Stimulated activated naive CD4-positive, alpha-beta T cell treated with Interleukin-2 at 50 U/mL for 16 hours (primary cell): Measurements from ENCODE around the gene CMTM7.
"Not testable (repeated sequence)": the region's sequence is repeated elsewhere in the genome, so short reads cannot be mapped to it uniquely, and the experiment has no call there.

Source experiments
- DNase-seq: peaks from one replicate; lab custom pipeline; 2025; lab: John Stamatoyannopoulos, UW

The CMTM7 gene

GRCh38 chr3:32383136-32383711 is 8.4 kb upstream of the CMTM7 start:
- DNase-seq: no peak

DNA sequence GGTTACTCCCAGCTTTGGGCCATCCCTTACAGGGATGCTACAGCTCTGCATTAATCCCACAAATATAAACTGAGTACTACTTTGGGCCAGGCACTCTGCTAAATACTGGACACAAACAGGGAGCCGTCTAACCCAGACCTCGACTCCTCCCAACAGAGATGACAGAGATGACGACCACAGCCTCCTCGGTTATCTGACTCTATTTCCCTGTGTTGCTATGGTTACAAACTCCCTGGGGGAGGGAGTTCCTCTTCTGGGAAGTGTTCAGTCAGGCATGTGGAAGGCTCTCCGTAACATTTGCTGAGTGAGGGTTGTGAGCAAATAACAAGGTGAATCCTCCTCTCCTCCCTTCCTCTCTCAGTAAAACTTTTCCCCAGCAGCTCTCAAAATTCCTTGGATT is 6.7 kb upstream of the CMTM7 start:
- no peak for DNase-seq

GRCh38 chr3:32387512-32387911 is 4.1 kb upstream of the CMTM7 start:
- DNase-seq: no peak

DNA sequence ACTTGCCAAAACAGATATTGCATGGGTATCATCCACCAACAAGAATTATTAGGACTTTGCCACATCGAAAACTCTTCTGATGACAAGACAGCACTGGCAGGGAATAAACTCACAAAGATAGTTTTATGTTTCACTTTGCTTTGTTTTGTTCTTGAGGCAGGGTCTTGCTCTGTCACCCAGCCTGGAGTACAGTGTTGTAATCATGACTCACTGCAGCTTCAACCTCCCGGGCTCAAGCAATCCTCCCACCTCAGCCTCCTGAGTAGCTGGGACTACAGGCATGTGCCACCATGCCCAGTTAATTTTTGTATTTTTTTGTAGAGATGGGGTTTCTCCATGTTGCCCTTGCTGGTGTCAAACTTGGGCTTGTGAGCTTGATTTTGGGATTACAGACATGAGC is 2.1 kb upstream of the CMTM7 start:
- DNase-seq: not testable (repeated sequence)

DNA sequence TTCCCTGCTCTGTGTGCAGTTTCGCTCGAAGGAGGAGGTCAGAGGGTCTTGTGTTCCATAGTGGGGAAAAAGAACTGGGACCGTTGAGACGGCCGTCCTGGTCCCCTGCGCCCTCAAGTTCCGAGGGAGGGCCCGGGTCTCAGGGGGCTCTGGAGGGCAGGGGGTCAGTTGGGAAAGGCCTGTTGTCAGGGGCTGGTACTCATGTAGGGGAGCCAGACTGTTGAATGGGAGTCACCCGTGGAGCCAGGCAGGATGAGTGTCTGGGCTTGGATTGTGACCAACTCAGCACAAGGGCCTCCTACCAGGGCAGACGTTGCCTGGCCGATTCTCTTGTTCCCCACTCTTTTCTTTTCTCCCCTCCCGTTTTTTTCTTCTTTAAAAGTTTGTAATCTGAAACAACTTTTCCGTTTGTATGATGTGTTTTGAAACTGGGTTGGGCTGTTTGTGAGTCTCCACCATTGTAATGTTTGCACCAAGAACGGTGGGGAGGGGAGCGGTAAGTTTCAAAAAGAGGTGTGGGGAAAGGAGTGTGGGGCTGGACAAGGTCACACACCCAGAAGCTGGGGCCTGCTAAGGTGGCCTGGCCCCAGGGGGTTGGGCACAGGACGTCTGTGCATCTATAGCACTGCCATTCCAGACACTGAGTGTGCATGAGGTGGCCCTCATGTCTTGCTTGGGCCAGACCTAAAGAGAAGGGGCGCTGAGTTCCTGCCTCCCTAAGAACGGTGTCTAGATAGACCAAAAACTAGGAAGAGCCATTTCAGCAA is 1.1 kb downstream of the CMTM7 start:
- DNase-seq: peak; percentile 46

- DNase-seq: no peak
Measured at GRCh38 chr3:32395496-32395895, 3.8 kb downstream of the CMTM7 start.

DNA sequence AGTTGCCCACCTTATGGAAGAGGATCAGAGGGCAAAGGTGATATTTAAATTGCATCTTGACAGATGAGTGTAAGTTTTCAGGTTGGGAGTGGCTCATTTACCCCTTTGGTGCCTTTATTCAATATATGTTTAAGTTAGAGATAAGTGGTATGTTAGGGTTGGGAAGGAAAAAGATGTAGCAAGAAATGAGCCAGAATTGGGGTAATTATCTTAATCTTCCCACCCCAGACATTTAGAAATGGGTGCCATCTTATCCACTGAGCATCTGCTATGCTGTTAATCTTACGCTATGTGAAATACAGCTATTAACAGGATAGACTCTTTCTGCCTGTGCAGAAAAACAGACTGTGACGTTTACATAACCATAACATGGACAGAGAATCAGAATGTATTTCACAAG is 6.3 kb downstream of the CMTM7 start:
- DNase-seq: no peak

GRCh38 chr3:32398531-32398930 is 6.9 kb downstream of the CMTM7 start:
- no peak for DNase-seq

DNA sequence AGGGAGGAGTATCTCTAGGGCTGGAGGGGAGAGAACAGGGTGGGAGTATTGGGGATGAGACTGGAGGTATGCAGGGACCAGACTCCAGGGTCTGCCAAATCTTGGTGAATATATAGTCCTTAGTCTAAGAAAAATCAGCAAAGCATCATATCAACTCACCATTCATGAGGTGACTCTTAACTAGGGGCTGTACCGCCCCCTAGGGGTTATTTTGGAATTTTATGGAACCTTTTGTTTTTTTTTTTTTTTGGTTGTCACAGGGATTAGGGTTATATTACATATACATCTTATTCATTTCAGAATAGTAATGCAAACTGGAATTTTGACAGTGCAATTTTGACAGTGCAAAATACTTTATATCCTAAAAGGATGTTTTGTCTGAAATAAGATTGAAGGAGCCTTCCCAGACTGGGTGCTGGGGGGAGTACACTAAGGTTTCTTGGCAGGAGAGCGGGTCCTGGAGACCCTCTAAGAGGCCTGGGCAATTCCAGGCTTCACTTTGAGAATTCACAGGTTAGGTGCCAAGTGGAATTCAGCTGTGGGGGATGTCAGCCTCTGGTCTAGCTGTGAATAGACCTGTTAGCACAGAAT is 7.5 kb downstream of the CMTM7 start:
- DNase-seq: peak; percentile 15

DNA sequence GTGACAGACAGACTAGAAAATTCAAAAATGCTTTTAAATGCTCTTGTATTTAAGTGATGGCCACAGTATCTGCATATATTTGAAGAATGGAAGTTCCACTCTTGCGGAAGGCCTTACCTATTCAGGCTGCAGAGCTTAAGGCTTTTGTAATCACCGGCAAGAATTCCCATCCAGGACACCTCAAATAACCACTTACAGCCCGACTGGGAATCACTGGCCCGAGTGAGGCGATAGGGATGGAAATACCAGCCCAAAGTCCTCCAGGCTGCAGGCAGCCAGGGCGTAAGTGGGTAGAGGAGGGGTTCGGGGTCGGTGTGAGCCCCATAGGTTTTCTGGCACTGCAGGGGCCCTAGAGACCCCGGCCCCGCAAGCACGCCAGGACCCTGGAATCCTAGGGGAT is 9.5 kb downstream of the CMTM7 start:
- no peak for DNase-seq

DNA sequence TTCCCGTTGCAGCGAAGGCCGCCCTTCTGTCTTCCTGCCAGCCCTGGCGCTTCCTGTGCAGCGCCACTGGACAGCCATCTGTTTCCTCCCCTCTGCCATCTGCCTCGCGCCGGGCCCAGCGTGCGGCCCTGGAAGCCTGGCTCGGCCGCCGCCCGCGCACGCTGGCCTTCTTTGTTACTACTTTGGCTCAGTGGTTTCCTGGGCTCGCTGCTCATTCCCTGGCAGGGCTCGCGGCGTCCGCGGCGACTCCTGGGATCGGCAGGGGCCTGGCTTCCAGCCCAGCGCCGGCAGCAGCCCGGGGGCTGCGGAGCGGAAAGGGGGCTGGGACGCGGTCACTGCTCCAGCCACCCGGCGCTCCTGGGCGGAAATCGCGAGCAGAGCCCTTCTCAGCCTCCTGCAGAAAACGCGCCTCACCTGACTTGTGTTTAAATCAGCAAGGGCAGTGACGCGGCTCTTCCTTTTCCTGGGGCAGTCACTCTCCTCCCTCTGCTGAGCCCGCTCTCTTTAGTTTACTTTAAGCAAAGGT is 10.0 kb downstream of the CMTM7 start:
- peak; percentile 44 for DNase-seq

- DNase-seq: no peak
Measured at GRCh38 chr3:32403663-32404062, 12.0 kb downstream of the CMTM7 start.

DNA sequence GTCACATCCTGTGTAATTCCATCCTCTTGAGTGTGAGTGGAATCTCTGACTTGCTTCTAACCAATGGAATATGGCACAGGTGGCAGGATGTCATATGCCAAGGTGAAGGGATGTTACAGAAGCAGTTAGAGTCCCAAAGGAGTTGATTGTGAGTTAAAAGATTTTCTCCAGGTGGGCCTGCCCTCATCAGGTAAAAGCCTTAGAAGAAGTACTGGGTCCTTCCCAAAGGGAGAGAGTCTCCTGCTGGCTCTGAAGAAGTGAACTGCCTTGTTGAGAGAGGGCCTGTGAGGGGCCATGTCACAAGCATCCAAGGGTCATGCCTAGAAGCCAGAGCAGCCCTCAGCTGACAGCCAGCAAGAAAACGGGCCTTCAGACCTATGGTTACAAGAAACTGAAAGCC is 13.1 kb downstream of the CMTM7 start:
- DNase-seq: no peak

GRCh38 chr3:32405155-32405554 is 13.5 kb downstream of the CMTM7 start:
- DNase-seq: no peak

DNA sequence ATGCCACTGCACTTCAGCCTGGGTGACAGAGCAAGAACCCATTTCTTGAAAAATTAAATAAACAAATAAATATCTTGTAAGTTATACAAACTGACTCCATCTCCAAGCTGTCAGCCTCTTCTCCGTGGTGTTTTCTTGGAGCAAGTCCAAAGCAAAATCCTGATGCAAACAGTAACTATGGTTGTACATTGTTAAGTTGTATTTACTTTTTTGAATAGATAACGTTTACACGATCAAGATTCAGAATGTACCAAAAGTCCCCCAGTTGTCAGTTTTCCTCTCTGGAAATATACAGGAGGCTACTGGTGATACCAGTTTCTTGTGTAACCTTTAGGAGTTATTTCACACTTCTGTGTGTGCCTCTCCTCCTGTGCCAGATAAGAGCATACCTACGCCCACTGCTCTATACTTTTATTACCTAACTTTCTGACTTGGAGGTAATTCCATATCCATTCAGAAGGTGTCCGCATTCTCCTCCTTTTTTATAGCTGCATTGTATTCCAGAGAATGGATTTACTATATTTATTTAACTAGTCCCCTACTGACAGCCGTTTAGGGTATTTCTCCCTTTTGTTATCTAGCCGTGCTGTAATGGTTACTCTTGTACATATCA is 14.2 kb downstream of the CMTM7 start:
- no peak for DNase-seq

DNA sequence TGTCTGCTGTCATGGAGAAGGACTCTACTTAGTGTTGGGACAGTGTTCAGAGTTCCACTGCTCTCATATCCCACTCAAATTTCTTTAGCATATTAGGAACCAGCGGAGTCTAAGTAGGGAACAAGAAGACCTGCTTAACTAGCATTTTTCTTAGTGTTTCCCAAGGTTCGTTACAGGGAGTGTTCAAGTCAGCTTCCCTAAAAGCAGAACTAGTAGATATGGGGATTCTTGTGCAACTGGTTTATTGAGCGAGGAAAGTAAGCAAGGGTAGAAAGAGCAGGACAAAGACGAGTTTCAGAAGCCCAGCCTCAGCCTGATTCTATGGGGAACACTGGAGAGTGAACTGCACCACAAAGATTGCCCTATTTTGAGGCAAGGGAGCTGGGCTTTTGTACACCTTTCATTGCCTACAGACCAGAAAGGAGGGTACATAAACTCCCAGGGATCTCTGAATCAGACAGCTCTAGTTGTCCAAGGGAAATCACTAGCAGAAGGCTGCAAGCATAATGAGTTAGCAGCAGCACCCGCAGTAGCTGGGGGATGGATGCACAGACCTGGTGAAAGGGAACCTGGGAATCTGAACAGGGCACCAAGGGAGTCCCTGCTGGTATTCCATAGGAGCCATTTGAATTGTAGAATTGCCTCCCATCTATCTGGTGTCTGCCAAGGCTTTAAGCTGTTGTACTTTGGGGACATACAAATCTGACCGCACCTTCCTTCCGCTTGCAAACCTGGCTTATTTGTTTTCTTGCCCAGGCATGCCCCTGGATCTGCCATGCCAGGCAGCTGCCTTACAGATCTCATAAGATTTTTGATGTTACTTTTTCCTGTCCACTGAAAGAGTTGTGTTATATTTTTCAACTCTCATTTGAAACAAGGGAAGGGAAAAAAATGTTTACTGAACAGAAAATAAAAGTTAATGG is 15.1 kb downstream of the CMTM7 start:
- no peak for DNase-seq

- no peak for DNase-seq
Measured at GRCh38 chr3:32410367-32411246, 19.0 kb downstream of the CMTM7 start.

DNA sequence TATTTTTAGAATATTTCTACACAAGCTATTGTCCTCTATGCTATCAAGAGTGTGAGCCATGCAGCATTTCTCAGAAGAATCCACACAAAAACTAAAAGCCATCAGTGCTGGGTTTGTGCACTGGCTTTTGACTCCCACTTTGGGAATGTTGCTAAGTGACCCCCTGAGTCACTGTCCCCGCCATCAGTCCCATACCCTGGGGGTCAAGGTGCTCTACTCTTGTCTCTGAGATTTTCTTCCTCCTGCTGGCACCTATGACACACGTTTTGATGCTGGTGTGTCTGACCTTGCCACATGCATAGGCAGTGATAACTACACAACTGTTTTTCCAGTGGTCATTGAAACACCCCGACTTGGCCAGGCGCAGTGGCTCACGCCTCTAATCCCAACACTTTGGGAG is 19.8 kb downstream of the CMTM7 start:
- no peak for DNase-seq

DNA sequence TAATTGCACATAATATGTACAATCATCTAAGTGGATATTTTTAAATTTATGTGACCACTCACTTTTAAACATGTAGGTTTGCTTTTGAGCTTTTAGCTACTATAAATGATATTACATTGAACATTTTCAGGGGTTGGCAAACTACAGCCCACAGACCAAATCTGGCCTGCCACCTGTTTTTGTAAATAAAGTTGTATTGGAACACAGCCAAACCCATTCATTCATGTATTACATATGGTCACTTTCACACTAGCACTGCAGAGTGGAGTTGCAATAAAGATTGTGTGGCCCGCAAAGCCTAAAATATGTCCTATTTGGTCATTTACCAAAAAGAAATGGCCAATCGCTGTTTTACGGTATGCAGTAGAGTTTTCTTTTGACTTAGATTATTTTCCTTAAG is 21.2 kb downstream of the CMTM7 start:
- no peak for DNase-seq

GRCh38 chr3:32413845-32414521 is 22.3 kb downstream of the CMTM7 start:
- DNase-seq: no peak
